Measurements from ENCODE around the gene ASB7.
"Not testable (repeated sequence)": the region's sequence is repeated elsewhere in the genome, so short reads cannot be mapped to it uniquely, and the experiment has no call there.

Gene ASB7
- 11.8 to 33.3 (median 20.3) reads per million in 18 experiments for total RNA-seq

- peak; percentile 100 for DNase-seq
Observed at GRCh38 chr15:100602064-100602822, at the start of gene ASB7, which contains the start of gene LINS1. ASB7 (plus strand) TSS chr15:100602589; CDS start chr15:100612217, 9,628 bp downstream. LINS1 (minus strand) TSS chr15:100602184; CDS start chr15:100580842, 21,342 bp downstream.

GRCh38 chr15:100553468-100553867, 48.9 kb upstream of the ASB7 start:
- DNase-seq: no peak

- DNase-seq: no peak
Observed at GRCh38 chr15:100558771-100559254, 43.6 kb upstream of the ASB7 start.

GRCh38 chr15:100559330-100559729, 43.1 kb upstream of the ASB7 start:
- peak; percentile 91 for DNase-seq

GRCh38 chr15:100560323-100560722, 42.1 kb upstream of the ASB7 start:
- peak; percentile 50 to 75 for DNase-seq

- DNase-seq: no peak
Observed at GRCh38 chr15:100565591-100565990, 36.8 kb upstream of the ASB7 start.

GRCh38 chr15:100566850-100567628, 35.4 kb upstream of the ASB7 start:
- no peak for DNase-seq

GRCh38 chr15:100569391-100569790, 33.0 kb upstream of the ASB7 start:
- no peak for DNase-seq

GRCh38 chr15:100570275-100570674, 32.1 kb upstream of the ASB7 start:
- DNase-seq: no peak

GRCh38 chr15:100570735-100571313, 31.6 kb upstream of the ASB7 start:
- no peak for DNase-seq

- no peak for DNase-seq
Observed at GRCh38 chr15:100571592-100572167, 30.7 kb upstream of the ASB7 start.

GRCh38 chr15:100572362-100572983, 29.9 kb upstream of the ASB7 start:
- DNase-seq: peak in 1 of 2 donors; percentile 76

- no peak for DNase-seq
Observed at GRCh38 chr15:100573526-100573925, 28.9 kb upstream of the ASB7 start.

GRCh38 chr15:100580414-100580813, 22.0 kb upstream of the ASB7 start:
- DNase-seq: no peak

GRCh38 chr15:100588638-100589242, 13.6 kb upstream of the ASB7 start:
- DNase-seq: no peak

- DNase-seq: not testable (repeated sequence)
Observed at GRCh38 chr15:100591163-100591562, 11.2 kb upstream of the ASB7 start.

GRCh38 chr15:100591835-100592234, 10.6 kb upstream of the ASB7 start:
- no peak for DNase-seq

GRCh38 chr15:100592898-100593297, 9.5 kb upstream of the ASB7 start:
- DNase-seq: no peak

GRCh38 chr15:100593431-100593830, 9.0 kb upstream of the ASB7 start:
- DNase-seq: no peak

- DNase-seq: no peak
Observed at GRCh38 chr15:100595964-100596363, 6.4 kb upstream of the ASB7 start.

- DNase-seq: peak; percentile 53 to 89
Observed at GRCh38 chr15:100596792-100597191, 5.6 kb upstream of the ASB7 start.

- no peak for DNase-seq
Observed at GRCh38 chr15:100597862-100598261, 4.5 kb upstream of the ASB7 start.

Measured in inflammatory macrophage (primary cell).